ENCODE results near the gene ABR. TPM values are rescaled to one million over a fixed set of nuclear protein-coding genes. Genes with fewer than 3 reads are reported as not detected.

ABR gene
- polyA plus RNA-seq, 2 of the 4 experiments (the other 2 are of a cell fraction) = 70.9 to 73.8 TPM

DNA sequence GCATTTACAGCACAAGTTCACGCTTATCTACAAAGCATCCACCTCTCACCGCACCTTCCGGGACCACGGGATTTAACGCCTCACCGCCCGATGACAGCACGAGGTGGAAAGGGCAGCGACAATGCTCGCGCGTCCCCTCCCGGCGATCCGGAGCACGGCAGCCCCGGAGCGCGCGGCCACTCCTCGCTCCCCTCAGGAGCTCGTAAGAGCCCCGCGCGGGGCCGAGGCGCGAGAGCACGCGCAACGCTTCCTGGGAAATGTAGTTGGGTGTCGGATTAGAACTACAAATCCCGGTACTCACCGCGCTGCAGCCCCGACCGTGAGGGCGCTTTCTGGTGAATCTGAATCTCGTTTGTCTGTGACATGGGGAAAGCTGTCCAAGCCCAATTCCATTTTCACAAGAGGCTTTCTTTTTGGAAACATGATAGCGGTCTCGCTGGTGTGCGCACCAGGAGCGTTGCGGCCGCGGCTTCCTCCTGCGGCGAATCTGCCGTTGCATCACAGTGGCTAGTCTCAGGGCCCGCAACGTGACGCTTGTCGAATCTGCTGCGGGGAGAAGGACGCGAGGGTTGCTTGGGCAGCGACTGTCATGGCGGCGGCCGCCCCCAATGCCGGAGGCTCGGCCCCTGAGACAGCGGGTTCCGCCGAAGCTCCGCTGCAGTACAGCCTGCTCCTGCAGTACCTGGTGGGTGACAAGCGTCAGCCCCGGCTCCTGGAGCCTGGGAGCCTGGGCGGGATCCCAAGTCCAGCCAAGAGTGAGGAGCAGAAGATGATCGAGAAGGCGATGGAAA lies 183.0 kb downstream of the ABR start, which contains the start of gene TIMM22:
Gene TIMM22 (plus strand): TSS at position 576 of the 791 bp plus-strand sequence. CDS start 14 bp downstream, at position 590.
- POLR2A ChIA-PET = interaction anchor here (0.6 to 1.6 kb wide), 7 partner anchors 17 to 843 kb away, joined by 3 to 13 read pairs (median 5); partner anchors contain the start of genes GLOD4, MRM3, NXN and VPS53
- peak; percentile 79 for FAIRE-seq
- TF ChIP-seq CBX2 (IDR thresholded peaks at IDR 0.05; ENCODE audit: borderline replicate concordance, low read depth) = no peak
- no peak for TF ChIP-seq FOSB (CRISPR knock-in tag; IDR thresholded peaks at IDR 0.05)
- TF ChIP-seq JUNB (IDR thresholded peaks at IDR 0.05) = no peak
- no peak for TF ChIP-seq NFE2L2 (conservative IDR thresholded peaks at IDR 0.05; ENCODE audit: low read length)
- no peak for TF ChIP-seq CHD4 (IDR thresholded peaks at IDR 0.05; ENCODE audit: borderline replicate concordance)
- TF ChIP-seq SREBF2 (IDR thresholded peaks at IDR 0.05) = no peak
- TF ChIP-seq, protein P1, sequence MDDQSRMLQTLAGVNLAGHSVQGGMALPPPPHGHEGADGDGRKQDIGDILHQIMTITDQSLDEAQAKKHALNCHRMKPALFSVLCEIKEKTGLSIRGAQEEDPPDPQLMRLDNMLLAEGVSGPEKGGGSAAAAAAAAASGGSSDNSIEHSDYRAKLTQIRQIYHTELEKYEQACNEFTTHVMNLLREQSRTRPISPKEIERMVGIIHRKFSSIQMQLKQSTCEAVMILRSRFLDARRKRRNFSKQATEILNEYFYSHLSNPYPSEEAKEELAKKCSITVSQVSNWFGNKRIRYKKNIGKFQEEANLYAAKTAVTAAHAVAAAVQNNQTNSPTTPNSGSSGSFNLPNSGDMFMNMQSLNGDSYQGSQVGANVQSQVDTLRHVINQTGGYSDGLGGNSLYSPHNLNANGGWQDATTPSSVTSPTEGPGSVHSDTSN (IDR thresholded peaks at IDR 0.05) = peak; percentile 40
- no peak for TF ChIP-seq HOXA7 (CRISPR knock-in tag; IDR thresholded peaks at IDR 0.05)
- TF ChIP-seq CBX8 (IDR thresholded peaks at IDR 0.05) = no peak
- peak; percentile 41; the same call in 1 of the 2 replicates for TF ChIP-seq HOXB5 (CRISPR knock-in tag; IDR thresholded peaks at IDR 0.05)
- peak in 1 of 2 experiments; percentile 82; a peak in 2 of 4 replicates for TF ChIP-seq CEBPB (IDR thresholded peaks at IDR 0.05)
- no peak for TF ChIP-seq RCOR1 (IDR thresholded peaks at IDR 0.05; ENCODE audit: low read depth, low read length)
- peak; percentile 100 for TF ChIP-seq KDM5A (IDR thresholded peaks at IDR 0.05)
- TF ChIP-seq RAD21 (conservative IDR thresholded peaks at IDR 0.05 in 1 of 2, IDR thresholded peaks at IDR 0.05 in 1 of 2) = peak; percentile 95 to 97
- 0 out of 2 replicates have a peak, but pooled peaks have one; percentile 25 for TF ChIP-seq MAZ (IDR thresholded peaks at IDR 0.05; ENCODE audit: borderline replicate concordance, low read depth, low read length)
- TF ChIP-seq POLR2AphosphoS2 (conservative IDR thresholded peaks at IDR 0.05; ENCODE audit: low read length) = no peak
- TF ChIP-seq, protein P2, sequence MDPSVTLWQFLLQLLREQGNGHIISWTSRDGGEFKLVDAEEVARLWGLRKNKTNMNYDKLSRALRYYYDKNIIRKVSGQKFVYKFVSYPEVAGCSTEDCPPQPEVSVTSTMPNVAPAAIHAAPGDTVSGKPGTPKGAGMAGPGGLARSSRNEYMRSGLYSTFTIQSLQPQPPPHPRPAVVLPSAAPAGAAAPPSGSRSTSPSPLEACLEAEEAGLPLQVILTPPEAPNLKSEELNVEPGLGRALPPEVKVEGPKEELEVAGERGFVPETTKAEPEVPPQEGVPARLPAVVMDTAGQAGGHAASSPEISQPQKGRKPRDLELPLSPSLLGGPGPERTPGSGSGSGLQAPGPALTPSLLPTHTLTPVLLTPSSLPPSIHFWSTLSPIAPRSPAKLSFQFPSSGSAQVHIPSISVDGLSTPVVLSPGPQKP (IDR thresholded peaks at IDR 0.05; ENCODE audit: low read depth, low read length) = no peak
- TF ChIP-seq, protein P3, sequence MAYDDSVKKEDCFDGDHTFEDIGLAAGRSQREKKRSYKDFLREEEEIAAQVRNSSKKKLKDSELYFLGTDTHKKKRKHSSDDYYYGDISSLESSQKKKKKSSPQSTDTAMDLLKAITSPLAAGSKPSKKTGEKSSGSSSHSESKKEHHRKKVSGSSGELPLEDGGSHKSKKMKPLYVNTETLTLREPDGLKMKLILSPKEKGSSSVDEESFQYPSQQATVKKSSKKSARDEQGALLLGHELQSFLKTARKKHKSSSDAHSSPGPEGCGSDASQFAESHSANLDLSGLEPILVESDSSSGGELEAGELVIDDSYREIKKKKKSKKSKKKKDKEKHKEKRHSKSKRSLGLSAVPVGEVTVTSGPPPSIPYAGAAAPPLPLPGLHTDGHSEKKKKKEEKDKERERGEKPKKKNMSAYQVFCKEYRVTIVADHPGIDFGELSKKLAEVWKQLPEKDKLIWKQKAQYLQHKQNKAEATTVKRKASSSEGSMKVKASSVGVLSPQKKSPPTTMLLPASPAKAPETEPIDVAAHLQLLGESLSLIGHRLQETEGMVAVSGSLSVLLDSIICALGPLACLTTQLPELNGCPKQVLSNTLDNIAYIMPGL (CRISPR knock-in tag; IDR thresholded peaks at IDR 0.05; ENCODE audit: borderline replicate concordance) = no peak; the same call in 1 of the 2 replicates
- 0 out of 2 replicates have a peak, but pooled peaks have one; percentile 48 for TF ChIP-seq ESRRA (IDR thresholded peaks at IDR 0.05; ENCODE audit: borderline replicate concordance, low read length)
- TF ChIP-seq, protein P4, sequence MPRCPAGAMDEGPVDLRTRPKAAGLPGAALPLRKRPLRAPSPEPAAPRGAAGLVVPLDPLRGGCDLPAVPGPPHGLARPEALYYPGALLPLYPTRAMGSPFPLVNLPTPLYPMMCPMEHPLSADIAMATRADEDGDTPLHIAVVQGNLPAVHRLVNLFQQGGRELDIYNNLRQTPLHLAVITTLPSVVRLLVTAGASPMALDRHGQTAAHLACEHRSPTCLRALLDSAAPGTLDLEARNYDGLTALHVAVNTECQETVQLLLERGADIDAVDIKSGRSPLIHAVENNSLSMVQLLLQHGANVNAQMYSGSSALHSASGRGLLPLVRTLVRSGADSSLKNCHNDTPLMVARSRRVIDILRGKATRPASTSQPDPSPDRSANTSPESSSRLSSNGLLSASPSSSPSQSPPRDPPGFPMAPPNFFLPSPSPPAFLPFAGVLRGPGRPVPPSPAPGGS (IDR thresholded peaks at IDR 0.05) = peak; percentile 80; the same call in 2 of the 3 replicates
- no peak for TF ChIP-seq HEYL (CRISPR knock-in tag; IDR thresholded peaks at IDR 0.05)
- no peak for TF ChIP-seq MAFK (IDR thresholded peaks at IDR 0.05; ENCODE audit: partially characterized antibody)
- TF ChIP-seq CHD2 (IDR thresholded peaks at IDR 0.05; ENCODE audit: low read length, partially characterized antibody) = peak; percentile 75
- TF ChIP-seq ZNF302 (CRISPR knock-in tag; IDR thresholded peaks at IDR 0.05) = no peak
- TF ChIP-seq, protein P5, sequence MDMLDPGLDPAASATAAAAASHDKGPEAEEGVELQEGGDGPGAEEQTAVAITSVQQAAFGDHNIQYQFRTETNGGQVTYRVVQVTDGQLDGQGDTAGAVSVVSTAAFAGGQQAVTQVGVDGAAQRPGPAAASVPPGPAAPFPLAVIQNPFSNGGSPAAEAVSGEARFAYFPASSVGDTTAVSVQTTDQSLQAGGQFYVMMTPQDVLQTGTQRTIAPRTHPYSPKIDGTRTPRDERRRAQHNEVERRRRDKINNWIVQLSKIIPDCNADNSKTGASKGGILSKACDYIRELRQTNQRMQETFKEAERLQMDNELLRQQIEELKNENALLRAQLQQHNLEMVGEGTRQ (IDR thresholded peaks at IDR 0.05) = peak; percentile 77
- TF ChIP-seq JUN (IDR thresholded peaks at IDR 0.05) = peak; percentile 85 to 92; a peak in 4 of 5 replicates
- TF ChIP-seq HOXB13 (CRISPR knock-in tag; IDR thresholded peaks at IDR 0.05; ENCODE audit: low read depth) = peak; percentile 61; the same call in 1 of the 2 replicates
- no peak for TF ChIP-seq EHF (CRISPR knock-in tag; IDR thresholded peaks at IDR 0.05)
- no peak for TF ChIP-seq FOSL2 (IDR thresholded peaks at IDR 0.05)
- peak; percentile 48; the same call in 1 of the 2 replicates for TF ChIP-seq FOSL2 (CRISPR knock-in tag; IDR thresholded peaks at IDR 0.05)
- TF ChIP-seq HDAC2 (IDR thresholded peaks at IDR 0.05) = peak; percentile 99
- TF ChIP-seq TFCP2L1 (CRISPR knock-in tag; IDR thresholded peaks at IDR 0.05) = no peak
- TF ChIP-seq, protein P6, sequence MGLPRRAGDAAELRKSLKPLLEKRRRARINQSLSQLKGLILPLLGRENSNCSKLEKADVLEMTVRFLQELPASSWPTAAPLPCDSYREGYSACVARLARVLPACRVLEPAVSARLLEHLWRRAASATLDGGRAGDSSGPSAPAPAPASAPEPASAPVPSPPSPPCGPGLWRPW (IDR thresholded peaks at IDR 0.05) = no peak
- TF ChIP-seq RFX5 (IDR thresholded peaks at IDR 0.05) = no peak
- no peak for TF ChIP-seq BHLHE40 (IDR thresholded peaks at IDR 0.05; ENCODE audit: low read depth, low read length)
- peak; percentile 96 for TF ChIP-seq MYC (IDR thresholded peaks at IDR 0.05; ENCODE audit: borderline replicate concordance, low read length)

More for the DNA sequence above, 183.0 kb downstream of the ABR start, which contains the start of gene TIMM22:
- Histone ChIP-seq H3K9me3 (peaks cover 9% of the 10 kb centered on the region), H3K27ac (peak within 1 kb of the TSS; percentile 84 to 93), H3K4me1 (peaks cover 24% of the 10 kb centered on the region), H3K4me3 (peak within 1 kb of the TSS; percentile 88), H3K4me2 (peak within 1 kb of the TSS; percentile 76)
- 4% methylated on average over 39 of the region's 71 CpGs for WGBS (ENCODE audit: missing lambda C conversion rate)
- DNase-seq (ENCODE audit: low read depth in 1 of 2, low spot score in 1 of 2) (peak; percentile 98 to 100), ATAC-seq (peak; percentile 97 to 98)
- CTCF ChIA-PET = interaction anchor here (0.6 to 8.3 kb wide), 104 partner anchors 8 to 852 kb away, joined by 3 to 121 read pairs (median 4); partner anchors contain the start of genes GEMIN4, GLOD4, MRM3 and NXN
